ENCODE results near the gene C15orf39. TPM values are rescaled to one million over a fixed set of nuclear protein-coding genes. Genes with fewer than 3 reads are reported as not detected.

C15orf39 gene
- total RNA-seq, 1 experiment from 2014 or later, result 86.5 TPM

GRCh38 chr15:75179746-75180140, 21.9 kb upstream of the C15orf39 start:
- TF ChIP-seq CTCF (IDR thresholded peaks at IDR 0.05; ENCODE audit: unreplicated experiment), result no peak
- CTCF ChIA-PET, result interaction anchor here (0.8 kb wide), 1 partner anchor 111 kb away, joined by 3 read pairs; no protein-coding TSS in a partner anchor
- intact Hi-C loops (cut with micrococcal nuclease; ENCODE audit: unreplicated experiment), result no loop called here
- DNase-seq, result no peak
- peaks cover 61% of the 10 kb centered on the region for H3K4me1 Mint-ChIP-seq (ENCODE audit: low read depth, unreplicated experiment)
- H3K27ac Mint-ChIP-seq (ENCODE audit: unreplicated experiment), result no peak overlapping the region
- H3K4me3 Mint-ChIP-seq (ENCODE audit: low read depth, unreplicated experiment), result no peak overlapping the region
- peaks cover 7% of the 10 kb centered on the region for H3K36me3 Mint-ChIP-seq (ENCODE audit: insufficient read depth, unreplicated experiment)
- no peaks in the 10 kb centered on the region for H3K27me3 Mint-ChIP-seq (ENCODE audit: unreplicated experiment)
- no TSS peak for BruUV-seq (replicated peaks)
- H3K9me3 Mint-ChIP-seq (ENCODE audit: low read depth, unreplicated experiment), result no peaks in the 10 kb centered on the region

- Mint-ChIP-seq H3K27me3 (ENCODE audit: unreplicated experiment) (no peaks in the 10 kb centered on the region), H3K36me3 (ENCODE audit: insufficient read depth, unreplicated experiment) (peaks cover 7% of the 10 kb centered on the region), H3K27ac (ENCODE audit: unreplicated experiment) (no peak overlapping the region), H3K4me1 (ENCODE audit: low read depth, unreplicated experiment) (peaks cover 43% of the 10 kb centered on the region), H3K4me3 (ENCODE audit: low read depth, unreplicated experiment) (no peak overlapping the region), H3K9me3 (ENCODE audit: low read depth, unreplicated experiment) (no peaks in the 10 kb centered on the region)
- no peak for TF ChIP-seq CTCF (IDR thresholded peaks at IDR 0.05; ENCODE audit: unreplicated experiment)
- no TSS peak for BruUV-seq (replicated peaks)
- no peak for DNase-seq
- CTCF ChIA-PET, result interaction anchor here (1.1 to 1.3 kb wide), 5 partner anchors 10 to 139 kb away, joined by 3 to 9 read pairs (median 3); no protein-coding TSS in a partner anchor
- intact Hi-C loops (cut with micrococcal nuclease; ENCODE audit: unreplicated experiment), result no loop called here
Observed at GRCh38 chr15:75181780-75182179, 19.9 kb upstream of the C15orf39 start.

- BruUV-seq (replicated peaks), result no TSS peak
- Mint-ChIP-seq H3K36me3 (ENCODE audit: insufficient read depth, unreplicated experiment) (peaks cover under 1% of the 10 kb centered on the region), H3K4me3 (ENCODE audit: low read depth, unreplicated experiment) (no peak overlapping the region), H3K9me3 (ENCODE audit: low read depth, unreplicated experiment) (no peaks in the 10 kb centered on the region), H3K27me3 (ENCODE audit: unreplicated experiment) (no peaks in the 10 kb centered on the region), H3K27ac (ENCODE audit: unreplicated experiment) (no peak overlapping the region), H3K4me1 (ENCODE audit: low read depth, unreplicated experiment) (peaks cover 36% of the 10 kb centered on the region)
- intact Hi-C loops (cut with micrococcal nuclease; ENCODE audit: unreplicated experiment), result no loop called here
- TF ChIP-seq CTCF (IDR thresholded peaks at IDR 0.05; ENCODE audit: unreplicated experiment), result no peak
- DNase-seq, result no peak
- CTCF ChIA-PET, result interaction anchor here (0.6 to 1.3 kb wide), 5 partner anchors 11 to 139 kb away, joined by 3 to 9 read pairs (median 4); no protein-coding TSS in a partner anchor
Observed at GRCh38 chr15:75182187-75183131, 19.2 kb upstream of the C15orf39 start.

- CTCF ChIA-PET, result interaction anchor here (0.6 kb wide), 1 partner anchor 16 kb away, joined by 3 read pairs; the partner anchor contains the start of gene C15orf39
- TF ChIP-seq CTCF (IDR thresholded peaks at IDR 0.05; ENCODE audit: unreplicated experiment), result no peak
- BruUV-seq (replicated peaks), result no TSS peak
- H3K4me1 Mint-ChIP-seq (ENCODE audit: low read depth, unreplicated experiment), result peaks cover 20% of the 10 kb centered on the region
- intact Hi-C loops (cut with micrococcal nuclease; ENCODE audit: unreplicated experiment), result no loop called here
- no peak for DNase-seq
- H3K27me3 Mint-ChIP-seq (ENCODE audit: unreplicated experiment), result no peaks in the 10 kb centered on the region
- no peaks in the 10 kb centered on the region for H3K36me3 Mint-ChIP-seq (ENCODE audit: insufficient read depth, unreplicated experiment)
- H3K9me3 Mint-ChIP-seq (ENCODE audit: low read depth, unreplicated experiment), result no peaks in the 10 kb centered on the region
- H3K4me3 Mint-ChIP-seq (ENCODE audit: low read depth, unreplicated experiment), result no peak overlapping the region
- H3K27ac Mint-ChIP-seq (ENCODE audit: unreplicated experiment), result no peak overlapping the region
Observed at GRCh38 chr15:75185271-75186029, 16.2 kb upstream of the C15orf39 start.

All from Calu3 (cell line).